NB4 (cell line): ENCODE data around the gene OTX2.

ENCODE experiments used
- POLR2A ChIP-seq: IDR thresholded peaks from 2 replicates; pipeline ENCODE4 v1.6.1; 2011; ENCODE audit warnings: mild to moderate bottlenecking; ENCODE audit not compliant: insufficient read length; ENCODE audit errors: extremely low read depth
- TF ChIP-seq, protein P1 (sequence below): IDR thresholded peaks from one replicate; pipeline ENCODE4 v1.5.1; 2012; ENCODE audit warnings: low read depth, low read length

GRCh38 chr14:56803816-56804535 is 6.3 kb downstream of the OTX2 start:
- no peak for TF ChIP-seq POLR2A
- TF ChIP-seq, protein P1, sequence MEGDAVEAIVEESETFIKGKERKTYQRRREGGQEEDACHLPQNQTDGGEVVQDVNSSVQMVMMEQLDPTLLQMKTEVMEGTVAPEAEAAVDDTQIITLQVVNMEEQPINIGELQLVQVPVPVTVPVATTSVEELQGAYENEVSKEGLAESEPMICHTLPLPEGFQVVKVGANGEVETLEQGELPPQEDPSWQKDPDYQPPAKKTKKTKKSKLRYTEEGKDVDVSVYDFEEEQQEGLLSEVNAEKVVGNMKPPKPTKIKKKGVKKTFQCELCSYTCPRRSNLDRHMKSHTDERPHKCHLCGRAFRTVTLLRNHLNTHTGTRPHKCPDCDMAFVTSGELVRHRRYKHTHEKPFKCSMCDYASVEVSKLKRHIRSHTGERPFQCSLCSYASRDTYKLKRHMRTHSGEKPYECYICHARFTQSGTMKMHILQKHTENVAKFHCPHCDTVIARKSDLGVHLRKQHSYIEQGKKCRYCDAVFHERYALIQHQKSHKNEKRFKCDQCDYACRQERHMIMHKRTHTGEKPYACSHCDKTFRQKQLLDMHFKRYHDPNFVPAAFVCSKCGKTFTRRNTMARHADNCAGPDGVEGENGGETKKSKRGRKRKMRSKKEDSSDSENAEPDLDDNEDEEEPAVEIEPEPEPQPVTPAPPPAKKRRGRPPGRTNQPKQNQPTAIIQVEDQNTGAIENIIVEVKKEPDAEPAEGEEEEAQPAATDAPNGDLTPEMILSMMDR: no peak
